Fibroblast of lung (primary cell): ENCODE results near the gene DENND11.

Experiments
- EZH2 ChIP-seq: IDR thresholded peaks from 2 replicates; pipeline ENCODE4 v1.5.1; 2012; ENCODE audit warnings: low read length, control low read depth, mild to moderate bottlenecking; ENCODE audit errors: missing control alignments
- TF ChIP-seq, protein P1 (sequence below), 2 donors: IDR thresholded peaks in 1 of 2; conservative IDR thresholded peaks in 1 of 2; 1 replicate in 1 of 2; 2 replicates in 1 of 2; pipeline ENCODE4 v1.5.1; 2011 to 2012; ENCODE audit warnings: low read length in 2 of 2, control low read depth in 1 of 2, inconsistent platforms in 1 of 2, low read depth in 1 of 2, mild to moderate bottlenecking in 1 of 2

DNA sequence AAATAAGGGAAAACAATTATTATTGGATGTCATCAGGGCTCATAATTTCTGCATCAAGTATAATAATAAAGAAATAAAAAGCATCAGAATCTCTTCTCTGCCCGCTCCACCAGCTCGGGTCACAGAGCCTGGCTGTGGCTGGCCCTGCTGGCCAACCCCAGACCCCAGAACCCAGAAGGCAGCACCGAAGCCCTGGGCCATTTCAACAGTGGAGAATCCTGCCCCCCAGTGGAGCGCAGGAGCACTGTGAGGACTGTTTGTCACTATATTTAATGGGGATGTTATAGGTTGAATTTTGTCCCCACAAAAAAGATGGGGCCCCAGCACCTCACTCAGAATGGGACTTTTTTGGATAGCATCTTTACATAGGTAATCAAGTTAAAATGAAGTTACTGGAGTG lies 27.3 kb downstream of the DENND11 start:
- TF ChIP-seq, protein P1, sequence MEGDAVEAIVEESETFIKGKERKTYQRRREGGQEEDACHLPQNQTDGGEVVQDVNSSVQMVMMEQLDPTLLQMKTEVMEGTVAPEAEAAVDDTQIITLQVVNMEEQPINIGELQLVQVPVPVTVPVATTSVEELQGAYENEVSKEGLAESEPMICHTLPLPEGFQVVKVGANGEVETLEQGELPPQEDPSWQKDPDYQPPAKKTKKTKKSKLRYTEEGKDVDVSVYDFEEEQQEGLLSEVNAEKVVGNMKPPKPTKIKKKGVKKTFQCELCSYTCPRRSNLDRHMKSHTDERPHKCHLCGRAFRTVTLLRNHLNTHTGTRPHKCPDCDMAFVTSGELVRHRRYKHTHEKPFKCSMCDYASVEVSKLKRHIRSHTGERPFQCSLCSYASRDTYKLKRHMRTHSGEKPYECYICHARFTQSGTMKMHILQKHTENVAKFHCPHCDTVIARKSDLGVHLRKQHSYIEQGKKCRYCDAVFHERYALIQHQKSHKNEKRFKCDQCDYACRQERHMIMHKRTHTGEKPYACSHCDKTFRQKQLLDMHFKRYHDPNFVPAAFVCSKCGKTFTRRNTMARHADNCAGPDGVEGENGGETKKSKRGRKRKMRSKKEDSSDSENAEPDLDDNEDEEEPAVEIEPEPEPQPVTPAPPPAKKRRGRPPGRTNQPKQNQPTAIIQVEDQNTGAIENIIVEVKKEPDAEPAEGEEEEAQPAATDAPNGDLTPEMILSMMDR (conservative IDR thresholded peaks at IDR 0.05 in 1 of 2, IDR thresholded peaks at IDR 0.05 in 1 of 2; ENCODE audit: low read depth in 1 of 2, low read length in 2 of 2): peak in 1 of 2 donors; percentile 38
- TF ChIP-seq EZH2: no peak
